ENCODE data around the gene MAGI2.

Gene MAGI2

GRCh38 chr7:79453558-79454360 is at the start of gene MAGI2:
Gene MAGI2 (minus strand): TSS chr7:79453667. CDS start chr7:79453320, 347 bp downstream.
- DNase-seq, result peak; percentile 37

GRCh38 chr7:79502151-79502550 is 48.7 kb upstream of the MAGI2 start:
- no peak for DNase-seq

- DNase-seq, result no peak
Observed at GRCh38 chr7:79500759-79501158, 47.3 kb upstream of the MAGI2 start.

GRCh38 chr7:79497728-79498127 is 44.3 kb upstream of the MAGI2 start:
- DNase-seq, result no peak

GRCh38 chr7:79495544-79496272 is 42.2 kb upstream of the MAGI2 start:
- DNase-seq, result no peak

- no peak for DNase-seq
Observed at GRCh38 chr7:79494046-79494445, 40.6 kb upstream of the MAGI2 start.

GRCh38 chr7:79489371-79489770 is 35.9 kb upstream of the MAGI2 start:
- no peak for DNase-seq

- DNase-seq, result no peak
Observed at GRCh38 chr7:79478386-79478785, 24.9 kb upstream of the MAGI2 start.

GRCh38 chr7:79475455-79475854 is 22.0 kb upstream of the MAGI2 start:
- DNase-seq, result no peak

- no peak for DNase-seq
Observed at GRCh38 chr7:79471699-79472098, 18.2 kb upstream of the MAGI2 start.

GRCh38 chr7:79471283-79471682 is 17.8 kb upstream of the MAGI2 start:
- no peak for DNase-seq

- peak; percentile 72 for DNase-seq
Observed at GRCh38 chr7:79465551-79465950, 12.1 kb upstream of the MAGI2 start.

- DNase-seq, result no peak
Observed at GRCh38 chr7:79464051-79464450, 10.6 kb upstream of the MAGI2 start.

- no peak for DNase-seq
Observed at GRCh38 chr7:79462390-79462789, 8.9 kb upstream of the MAGI2 start.

GRCh38 chr7:79461660-79462059 is 8.2 kb upstream of the MAGI2 start:
- DNase-seq, result peak; percentile 51

- no peak for DNase-seq
Observed at GRCh38 chr7:79459381-79459780, 5.9 kb upstream of the MAGI2 start.

- DNase-seq, result peak; percentile 30
Observed at GRCh38 chr7:79458796-79459195, 5.3 kb upstream of the MAGI2 start.

GRCh38 chr7:79455173-79455790 is 1.8 kb upstream of the MAGI2 start:
- no peak for DNase-seq

GRCh38 chr7:79454361-79454960 is 994 bp upstream of the MAGI2 start:
- peak; percentile 75 for DNase-seq

GRCh38 chr7:79453266-79453557 is 255 bp downstream of the MAGI2 start:
- DNase-seq, result no peak

- DNase-seq, result no peak
Observed at GRCh38 chr7:79452495-79453265, 787 bp downstream of the MAGI2 start.

- peak; percentile 63 for DNase-seq
Observed at GRCh38 chr7:79452032-79452494, 1.4 kb downstream of the MAGI2 start.

GRCh38 chr7:79451580-79451979 is 1.9 kb downstream of the MAGI2 start:
- no peak for DNase-seq

Data from inflammatory macrophage treated with lipopolysaccharide for 4 hours (primary cell).